Ovary (tissue), 9 donors: Measurements from ENCODE around the gene CACNA1H. TPM values are rescaled to one million over a fixed set of nuclear protein-coding genes. Genes with fewer than 3 reads are reported as not detected.

Experiments used
- DNase-seq, 5 donors: peaks; one replicate each; pipeline ENCODE4 v3.0.0-alpha.2; 2019 to 2020
- H3K27ac ChIP-seq, 2 donors: fragments of 200-600 bp; one replicate each; pipeline versions ENCODE4 v1.5.1 to v1.8.0; 2019 to 2022
- H3K27me3 ChIP-seq: fragments of 200-600 bp; one replicate; pipeline ENCODE4 v1.8.0; 2022
- H3K36me3 ChIP-seq: fragments of 200-600 bp; sonication (generic); one replicate; pipeline ENCODE4 v1.5.1; 2019
- H3K4me1 ChIP-seq: one replicate; pipeline ENCODE4 v1.8.1; 2013; ENCODE audit warnings: mild to moderate bottlenecking, moderate library complexity; ENCODE audit not compliant: insufficient read depth
- H3K4me3 ChIP-seq: fragments of 200-600 bp; sonication (generic); one replicate; pipeline ENCODE4 v1.5.1; 2017
- H3K9me3 ChIP-seq, 2 donors: fragments of 200-600 bp in 1 of 2; sonication (generic) in 1 of 2; one replicate each; pipeline versions ENCODE4 v1.5.1 to v1.8.1; 2013 to 2019; ENCODE audit warnings: mild to moderate bottlenecking in 1 of 2, moderate library complexity in 1 of 2
- EP300 ChIP-seq: sonication (generic); formaldehyde crosslinking; IDR thresholded peaks from one replicate; pipeline ENCODE4 v1.6.1; 2017; ENCODE audit warnings: antibody characterized with exemption
- POLR2A ChIP-seq: fragments of 450-650 bp; IDR thresholded peaks from one replicate; pipeline ENCODE4 v1.6.1; 2017; ENCODE audit warnings: antibody characterized with exemption, mild to moderate bottlenecking, moderate library complexity
- WGBS, 3 donors: extraction: QIAGEN DNeasy Blood & Tissue Kit in 1 of 3; methylation state at CpG; one replicate each; pipeline versions ENCODE4 v1.1.5 to v1.1.7; 2013 to 2017; 5-methylcytosine and 5-hydroxymethylcytosine counted together
- intact Hi-C, 4 donors: fragments of 100-400 bp; cut with DNase I; formaldehyde crosslinking; loops; one replicate each; pipeline versions ENCODE4 v1.11.0 to v1.15.1; 2022 to 2023
- polyA plus RNA-seq, 2 donors: library from polyadenylated mRNA; stranded (reverse); fragments of 200-250 nt in 1 of 2; fragments of 350-450 nt in 1 of 2; fragmentation: Illumina TruSeq in 1 of 2; extraction: RNeasy Lipid Tissue Mini Kit (QIAGEN cat#74804) in 1 of 2; gene quantifications; one replicate each; pipeline ENCODE4 v1.2.3, GENCODE V29; 2013 to 2014
- total RNA-seq, 7 donors: library from RNA; depleted of rRNA in 2 of 7; stranded (reverse); fragments of >200 nt in 2 of 7; fragmentation: NEBNext Ultra II Directional in 3 of 7; extraction: Animal tissue kit (Norgen Biotek cat#: 25700) in 3 of 7; gene quantifications; one replicate each; pipeline versions ENCODE4 v1.1.0 to v1.2.4, GENCODE V29; 2016 to 2023
- TF ChIP-seq, protein P1 (sequence below), 3 donors: fragments of 450-650 bp in 2 of 3; fragments of 200-600 bp in 1 of 3; IDR thresholded peaks; one replicate each; pipeline versions ENCODE4 v1.5.1 to v1.8.0; 2016 to 2022; ENCODE audit warnings: antibody characterized with exemption in 3 of 3, mild to moderate bottlenecking in 1 of 3
- donor health status: DM: no; HTN: no; CAD: no; lungs with moderate emphysema.
- donor health status: DM: no; HTN: no; CAD: no.
- donor health status: Bipolar disorder and iron deficiency.
- donor health status: DM: yes; HTN: yes; CAD: no.
- donor health status: DM: no; HTN: no; CAD: no.
- donor health status: DM: yes; HTN: yes; CAD: no.

The CACNA1H gene
- total and polyA plus RNA-seq, 9 donors = 7.3 to 217 (median 106) TPM

GRCh38 chr16:1126044-1126443 lies 26.9 kb upstream of the CACNA1H start:
- no peak for DNase-seq
- TF ChIP-seq, protein P1, sequence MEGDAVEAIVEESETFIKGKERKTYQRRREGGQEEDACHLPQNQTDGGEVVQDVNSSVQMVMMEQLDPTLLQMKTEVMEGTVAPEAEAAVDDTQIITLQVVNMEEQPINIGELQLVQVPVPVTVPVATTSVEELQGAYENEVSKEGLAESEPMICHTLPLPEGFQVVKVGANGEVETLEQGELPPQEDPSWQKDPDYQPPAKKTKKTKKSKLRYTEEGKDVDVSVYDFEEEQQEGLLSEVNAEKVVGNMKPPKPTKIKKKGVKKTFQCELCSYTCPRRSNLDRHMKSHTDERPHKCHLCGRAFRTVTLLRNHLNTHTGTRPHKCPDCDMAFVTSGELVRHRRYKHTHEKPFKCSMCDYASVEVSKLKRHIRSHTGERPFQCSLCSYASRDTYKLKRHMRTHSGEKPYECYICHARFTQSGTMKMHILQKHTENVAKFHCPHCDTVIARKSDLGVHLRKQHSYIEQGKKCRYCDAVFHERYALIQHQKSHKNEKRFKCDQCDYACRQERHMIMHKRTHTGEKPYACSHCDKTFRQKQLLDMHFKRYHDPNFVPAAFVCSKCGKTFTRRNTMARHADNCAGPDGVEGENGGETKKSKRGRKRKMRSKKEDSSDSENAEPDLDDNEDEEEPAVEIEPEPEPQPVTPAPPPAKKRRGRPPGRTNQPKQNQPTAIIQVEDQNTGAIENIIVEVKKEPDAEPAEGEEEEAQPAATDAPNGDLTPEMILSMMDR (IDR thresholded peaks at IDR 0.05) = no peak
- TF ChIP-seq POLR2A = no peak
- TF ChIP-seq EP300 = no peak
- Histone ChIP-seq H3K9me3 (no peaks in the 10 kb centered on the region), H3K27me3 (no peaks in the 10 kb centered on the region), H3K27ac (no peak overlapping the region), H3K36me3 (no peaks in the 10 kb centered on the region), H3K4me1 (no peaks in the 10 kb centered on the region), H3K4me3 (no peak overlapping the region)
- WGBS, 3 donors = 51 to 60% (median 58%) methylated on average over 17 of the region's 17 CpGs
- intact Hi-C loops = no loop called here

DNA sequence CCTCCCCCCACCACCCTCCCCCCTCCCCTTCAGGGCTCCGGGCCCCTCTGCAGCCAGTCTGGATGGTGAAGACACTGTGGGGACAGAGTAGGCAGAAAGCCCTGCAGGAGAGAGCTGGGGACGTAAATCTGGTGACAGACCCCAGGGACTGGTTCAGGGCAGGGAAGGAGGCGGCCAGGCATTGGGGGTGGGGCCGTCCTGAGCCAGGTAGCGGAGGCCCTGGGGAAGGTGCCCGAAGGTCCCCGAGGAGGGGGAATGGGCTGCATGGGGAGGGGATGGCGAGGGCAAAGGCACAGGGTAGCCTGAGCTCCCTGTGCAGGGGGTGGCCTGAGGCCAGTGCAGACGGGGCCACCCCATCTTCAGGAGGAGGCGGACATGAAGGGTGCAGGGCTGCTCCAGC lies 26.3 kb upstream of the CACNA1H start:
- Histone ChIP-seq H3K4me1 (no peaks in the 10 kb centered on the region), H3K9me3 (no peaks in the 10 kb centered on the region), H3K27ac (no peak overlapping the region), H3K27me3 (no peaks in the 10 kb centered on the region), H3K4me3 (no peak overlapping the region), H3K36me3 (no peaks in the 10 kb centered on the region)
- intact Hi-C loops = no loop called here
- TF ChIP-seq, protein P1 (IDR thresholded peaks at IDR 0.05) = no peak
- no peak for TF ChIP-seq EP300
- TF ChIP-seq POLR2A = no peak
- DNase-seq = no peak
- WGBS, 3 donors = 61 to 63% (median 62%) methylated on average over 10 of the region's 10 CpGs

DNA sequence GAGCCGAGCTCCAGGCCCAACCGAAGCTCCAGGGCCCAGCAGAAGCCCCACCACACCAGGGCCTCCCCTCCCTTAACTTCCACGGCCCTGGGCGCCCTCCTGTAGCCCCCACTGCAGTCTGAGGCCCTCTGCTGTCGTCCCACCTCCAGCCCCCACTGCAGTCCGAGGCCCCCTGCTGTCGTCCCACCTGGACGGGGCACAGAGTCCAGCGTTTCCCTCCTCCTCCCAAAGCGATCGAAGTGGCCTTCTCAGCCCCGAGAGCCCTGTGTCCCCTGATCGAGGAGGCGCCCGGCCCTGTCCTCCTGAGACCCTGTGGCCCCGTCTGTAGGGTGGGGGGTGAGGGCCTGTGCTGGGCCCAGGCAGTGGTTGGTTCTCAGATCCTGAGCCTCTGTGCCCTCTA lies 25.8 kb upstream of the CACNA1H start:
- WGBS, 3 donors = 60 to 64% (median 61%) methylated on average over 16 of the region's 16 CpGs
- TF ChIP-seq, protein P1 (IDR thresholded peaks at IDR 0.05) = no peak
- no peak for TF ChIP-seq EP300
- no peak for TF ChIP-seq POLR2A

GRCh38 chr16:1127971-1128715 lies 24.8 kb upstream of the CACNA1H start:
- intact Hi-C loops = no loop called here
- Histone ChIP-seq H3K27ac (no peak overlapping the region), H3K4me3 (no peak overlapping the region), H3K27me3 (no peaks in the 10 kb centered on the region), H3K36me3 (no peaks in the 10 kb centered on the region), H3K9me3 (no peaks in the 10 kb centered on the region), H3K4me1 (no peaks in the 10 kb centered on the region)
- no peak for DNase-seq
- WGBS, 3 donors = 88 to 90% (median 89%) methylated on average over 31 of the region's 31 CpGs
- TF ChIP-seq POLR2A (no peak), EP300 (no peak)
- TF ChIP-seq, protein P1 (IDR thresholded peaks at IDR 0.05) = no peak

More for the DNA sequence above, 25.8 kb upstream of the CACNA1H start:
- DNase-seq = no peak
- Histone ChIP-seq H3K4me3 (no peak overlapping the region), H3K27me3 (no peaks in the 10 kb centered on the region), H3K4me1 (no peaks in the 10 kb centered on the region), H3K36me3 (no peaks in the 10 kb centered on the region), H3K27ac (no peak overlapping the region), H3K9me3 (no peaks in the 10 kb centered on the region)
- intact Hi-C loops = no loop called here
